Uterus (tissue), 4 donors: ENCODE results near the gene SLC22A15. TPM values are rescaled to one million over a fixed set of nuclear protein-coding genes. Genes with fewer than 3 reads are reported as not detected.

Source experiments
- DNase-seq, 2 donors: peaks; one replicate each; pipeline ENCODE4 v3.0.0-alpha.2; 2019 to 2020
- H3K27ac ChIP-seq, 2 donors: fragments of 200-600 bp; sonication (generic); 1 replicate in 1 of 2; 2 replicates in 1 of 2; pipeline ENCODE4 v1.5.1; 2016 to 2018
- H3K27me3 ChIP-seq, 2 donors: fragments of 200-600 bp; sonication (generic); one replicate each; pipeline ENCODE4 v1.5.1; 2018 to 2019; ENCODE audit warnings: control low read depth in 1 of 2
- H3K36me3 ChIP-seq, 2 donors: fragments of 200-600 bp; sonication (generic); one replicate each; pipeline ENCODE4 v1.5.1; 2019; ENCODE audit warnings: control low read depth in 1 of 2
- H3K4me1 ChIP-seq, 2 donors: fragments of 200-600 bp; sonication (generic); one replicate each; pipeline ENCODE4 v1.5.1; 2018 to 2019; ENCODE audit warnings: control low read depth in 1 of 2
- H3K4me3 ChIP-seq, 2 donors: fragments of 200-600 bp; sonication (generic); 1 replicate in 1 of 2; 2 replicates in 1 of 2; pipeline ENCODE4 v1.5.1; 2018 to 2019; ENCODE audit warnings: mild to moderate bottlenecking in 1 of 2
- H3K9me3 ChIP-seq, 2 donors: fragments of 200-600 bp; sonication (generic); one replicate each; pipeline ENCODE4 v1.5.1; 2019; ENCODE audit warnings: control low read depth in 1 of 2
- CTCF ChIP-seq, 4 experiments: fragments of 200-600 bp in 2 of 4; fragments of 450-650 bp in 2 of 4; sonication (generic) in 2 of 4; IDR thresholded peaks; one replicate each; pipeline ENCODE4 v1.5.1; 2016 to 2019; ENCODE audit warnings: antibody characterized with exemption in 4 of 4, mild to moderate bottlenecking in 2 of 4, moderate library complexity in 1 of 4
- POLR2A ChIP-seq, 2 donors: fragments of 450-650 bp; IDR thresholded peaks; one replicate each; pipeline ENCODE4 v1.6.1; 2016; ENCODE audit warnings: antibody characterized with exemption in 2 of 2, mild to moderate bottlenecking in 1 of 2, moderate library complexity in 1 of 2
- intact Hi-C: fragments of 100-400 bp; cut with DNase I; formaldehyde crosslinking; loops from one replicate; pipeline ENCODE4 v1.15.1; 2023; ENCODE audit warnings: low total_unique reads
- total RNA-seq, 4 donors: library from RNA; depleted of rRNA in 3 of 4; stranded (reverse); fragments of >200 nt in 3 of 4; gene quantifications; one replicate each; pipeline versions ENCODE4 v1.1.0 to v1.2.4, GENCODE V29; 2014 to 2023
- donor health status: DM: yes; HTN: yes; CAD: no.

The SLC22A15 gene
- total RNA-seq, 4 donors from 2014 or later: 2.0 to 7.8 (median 3.8) TPM; not detected in 1

- no peak for DNase-seq
- no peaks in the 10 kb centered on the region for H3K27me3 ChIP-seq
- no peaks in the 10 kb centered on the region for H3K36me3 ChIP-seq
- no peak overlapping the region for H3K27ac ChIP-seq
- no peaks in the 10 kb centered on the region for H3K4me1 ChIP-seq
- TF ChIP-seq POLR2A (IDR thresholded peaks at IDR 0.05) (no peak), CTCF (IDR thresholded peaks at IDR 0.05) (no peak)
- no peak overlapping the region for H3K4me3 ChIP-seq
- no peaks in the 10 kb centered on the region for H3K9me3 ChIP-seq
- intact Hi-C loops: no loop called here
Measured at GRCh38 chr1:116099919-116100318, 123.6 kb downstream of the SLC22A15 start.

GRCh38 chr1:116104667-116105066 is 128.4 kb downstream of the SLC22A15 start:
- no peaks in the 10 kb centered on the region for H3K4me1 ChIP-seq
- no peaks in the 10 kb centered on the region for H3K36me3 ChIP-seq
- H3K9me3 ChIP-seq: no peaks in the 10 kb centered on the region
- intact Hi-C loops: no loop called here
- no peak overlapping the region for H3K4me3 ChIP-seq
- TF ChIP-seq POLR2A (IDR thresholded peaks at IDR 0.05) (no peak), CTCF (IDR thresholded peaks at IDR 0.05) (no peak)
- DNase-seq: no peak
- no peak overlapping the region for H3K27ac ChIP-seq
- H3K27me3 ChIP-seq: no peaks in the 10 kb centered on the region

GRCh38 chr1:116105996-116106395 is 129.7 kb downstream of the SLC22A15 start:
- H3K27me3 ChIP-seq: no peaks in the 10 kb centered on the region
- H3K4me1 ChIP-seq: no peaks in the 10 kb centered on the region
- no peaks in the 10 kb centered on the region for H3K36me3 ChIP-seq
- DNase-seq: no peak
- H3K4me3 ChIP-seq: no peak overlapping the region
- TF ChIP-seq POLR2A (IDR thresholded peaks at IDR 0.05): no peak
- no peaks in the 10 kb centered on the region for H3K9me3 ChIP-seq
- intact Hi-C loops: no loop called here
- H3K27ac ChIP-seq: no peak overlapping the region

- Histone ChIP-seq H3K4me1 (no peaks in the 10 kb centered on the region), H3K36me3 (no peaks in the 10 kb centered on the region), H3K4me3 (no peak overlapping the region), H3K9me3 (no peaks in the 10 kb centered on the region), H3K27me3 (no peaks in the 10 kb centered on the region), H3K27ac (no peak overlapping the region)
- intact Hi-C loops: no loop called here
- no peak for DNase-seq
- TF ChIP-seq CTCF (IDR thresholded peaks at IDR 0.05) (no peak), POLR2A (IDR thresholded peaks at IDR 0.05) (no peak)
Measured at GRCh38 chr1:116106646-116107045, 130.3 kb downstream of the SLC22A15 start.

- no peaks in the 10 kb centered on the region for H3K27me3 ChIP-seq
- TF ChIP-seq POLR2A (IDR thresholded peaks at IDR 0.05) (no peak), CTCF (IDR thresholded peaks at IDR 0.05) (no peak)
- no peaks in the 10 kb centered on the region for H3K4me1 ChIP-seq
- intact Hi-C loops: no loop called here
- H3K36me3 ChIP-seq: no peaks in the 10 kb centered on the region
- DNase-seq: no peak
- no peak overlapping the region for H3K4me3 ChIP-seq
- no peaks in the 10 kb centered on the region for H3K9me3 ChIP-seq
- H3K27ac ChIP-seq: no peak overlapping the region
Measured at GRCh38 chr1:116107371-116107770, 131.1 kb downstream of the SLC22A15 start.
